ENCODE results near the gene ATP9A. TPM values are rescaled to one million over a fixed set of nuclear protein-coding genes. Genes with fewer than 3 reads are reported as not detected.

Gene ATP9A
- total RNA-seq, 1 experiment from 2014 or later, result 12.1 TPM

DNA sequence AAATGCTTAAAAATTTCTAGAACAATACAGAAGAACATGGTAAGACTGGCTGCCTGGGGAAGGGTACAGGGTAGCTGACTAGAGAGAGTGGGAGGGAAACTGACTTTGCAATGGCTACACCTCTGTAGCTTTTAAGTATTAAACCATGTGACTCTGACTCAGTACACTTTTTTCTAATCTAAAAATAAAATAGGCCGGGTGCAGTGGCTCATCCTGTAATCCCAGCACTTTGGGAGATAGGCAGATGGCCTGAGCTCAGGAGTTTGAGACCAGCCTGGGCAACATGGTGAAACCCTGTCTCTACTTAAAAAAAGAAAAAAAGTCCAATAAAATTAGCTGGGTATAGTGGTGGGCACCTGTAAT, 18.5 kb downstream of the ATP9A start:
- Histone ChIP-seq H3T11ph (ENCODE audit: low read length) (no peak overlapping the region), H4K8ac (replicated peaks; ENCODE audit: insufficient read length, low read depth, low read length) (no peak overlapping the region), H3K9me3 (ENCODE audit: control insufficient read depth, low read depth, low read length) (no peaks in the 10 kb centered on the region), H2BK12ac (ENCODE audit: insufficient read length, low read depth, low read length) (no peak overlapping the region), H2AFZ (ENCODE audit: low read length) (no peak overlapping the region), H3K56ac (ENCODE audit: insufficient read length, low read depth, low read length) (no peak overlapping the region), H2BK15ac (ENCODE audit: low read depth, low read length) (no peak overlapping the region), H3K14ac (ENCODE audit: insufficient read depth, low read length) (no peak overlapping the region), H3K4ac (ENCODE audit: low read depth, low read length) (no peak overlapping the region), H2BK20ac (ENCODE audit: low read depth, low read length, poor library complexity, severe bottlenecking) (no peak overlapping the region), H2BK5ac (ENCODE audit: insufficient read length, low read length) (no peak overlapping the region), H3K27ac (ENCODE audit: insufficient read length, low read depth, low read length) (no peak overlapping the region), H2BK120ac (ENCODE audit: low read depth, low read length, poor library complexity, severe bottlenecking) (no peak overlapping the region), H3K9ac (ENCODE audit: extremely low read depth, insufficient read length, low read length) (no peak overlapping the region), H3K27me3 (ENCODE audit: insufficient read depth, low read length) (no peaks in the 10 kb centered on the region), H3K4me2 (ENCODE audit: insufficient read depth, insufficient read length, low read length) (no peak overlapping the region), H3K23ac (ENCODE audit: insufficient read length, low read depth, low read length) (no peak overlapping the region), H4K20me1 (ENCODE audit: control insufficient read depth, insufficient read depth, insufficient read length) (no peaks in the 10 kb centered on the region), H3K18ac (ENCODE audit: insufficient read length, low read depth, low read length) (no peak overlapping the region), H3K79me2 (ENCODE audit: insufficient read depth, low read length) (no peaks in the 10 kb centered on the region), H3K79me1 (ENCODE audit: insufficient read depth, low read depth, low read length, poor library complexity, severe bottlenecking) (no peaks in the 10 kb centered on the region), H3K23me2 (ENCODE audit: insufficient read length, low read depth, low read length, poor library complexity, severe bottlenecking) (no peaks in the 10 kb centered on the region), H2AK5ac (ENCODE audit: insufficient read length, low read length) (no peak overlapping the region), H4K91ac (ENCODE audit: insufficient read length, low read depth, low read length) (no peak overlapping the region), H3K4me1 (ENCODE audit: insufficient read depth, low read length) (no peaks in the 10 kb centered on the region), H4K5ac (ENCODE audit: insufficient read length, low read depth, low read length) (no peak overlapping the region)
- Mint-ChIP-seq H3K27ac (no peak overlapping the region), H3K4me1 (peaks cover 12 to 15% of the 10 kb centered on the region in 2 experiments), H3K9me3 (no peaks in the 10 kb centered on the region), H3K27me3 (ENCODE audit: low read depth) (no peaks in the 10 kb centered on the region), H3K36me3 (ENCODE audit: insufficient read depth in 1 of 3, low read depth in 3 of 3) (peaks cover 0 to 2% (median 0%) of the 10 kb centered on the region in 3 experiments; a peak in 2 of 7 replicates), H3K4me3 (no peak overlapping the region)
- no peak for DNase-seq
- TF ChIP-seq, protein P1, sequence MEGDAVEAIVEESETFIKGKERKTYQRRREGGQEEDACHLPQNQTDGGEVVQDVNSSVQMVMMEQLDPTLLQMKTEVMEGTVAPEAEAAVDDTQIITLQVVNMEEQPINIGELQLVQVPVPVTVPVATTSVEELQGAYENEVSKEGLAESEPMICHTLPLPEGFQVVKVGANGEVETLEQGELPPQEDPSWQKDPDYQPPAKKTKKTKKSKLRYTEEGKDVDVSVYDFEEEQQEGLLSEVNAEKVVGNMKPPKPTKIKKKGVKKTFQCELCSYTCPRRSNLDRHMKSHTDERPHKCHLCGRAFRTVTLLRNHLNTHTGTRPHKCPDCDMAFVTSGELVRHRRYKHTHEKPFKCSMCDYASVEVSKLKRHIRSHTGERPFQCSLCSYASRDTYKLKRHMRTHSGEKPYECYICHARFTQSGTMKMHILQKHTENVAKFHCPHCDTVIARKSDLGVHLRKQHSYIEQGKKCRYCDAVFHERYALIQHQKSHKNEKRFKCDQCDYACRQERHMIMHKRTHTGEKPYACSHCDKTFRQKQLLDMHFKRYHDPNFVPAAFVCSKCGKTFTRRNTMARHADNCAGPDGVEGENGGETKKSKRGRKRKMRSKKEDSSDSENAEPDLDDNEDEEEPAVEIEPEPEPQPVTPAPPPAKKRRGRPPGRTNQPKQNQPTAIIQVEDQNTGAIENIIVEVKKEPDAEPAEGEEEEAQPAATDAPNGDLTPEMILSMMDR (conservative IDR thresholded peaks at IDR 0.05), result no peak
- no CpG with 5 or more reads among the region's 1 CpG for WGBS (ENCODE audit: extremely low coverage, insufficient read length, low lambda C conversion rate)

All from H9 (cell line).